Measurements from ENCODE around the gene DDX1.

DNA sequence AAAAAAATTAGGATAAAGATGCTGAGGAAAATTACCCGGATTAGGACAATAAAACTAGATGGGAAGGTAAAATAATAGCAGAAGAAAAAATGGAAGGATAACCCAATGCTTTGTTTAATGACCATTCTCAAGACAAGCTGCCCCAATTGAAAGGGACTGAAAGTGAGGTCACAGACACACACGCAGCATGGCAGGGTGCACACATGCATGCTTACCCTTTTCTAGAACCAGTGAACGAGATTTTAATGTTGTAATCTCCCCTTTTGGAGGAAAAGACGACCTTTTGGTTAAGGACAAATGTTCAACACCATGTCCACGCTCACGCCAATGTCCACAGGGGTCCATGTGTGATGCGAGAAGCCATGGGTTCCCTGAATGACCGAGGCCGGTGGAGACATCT lies 70.9 kb downstream of the DDX1 start:
- TF ChIP-seq, protein P1, sequence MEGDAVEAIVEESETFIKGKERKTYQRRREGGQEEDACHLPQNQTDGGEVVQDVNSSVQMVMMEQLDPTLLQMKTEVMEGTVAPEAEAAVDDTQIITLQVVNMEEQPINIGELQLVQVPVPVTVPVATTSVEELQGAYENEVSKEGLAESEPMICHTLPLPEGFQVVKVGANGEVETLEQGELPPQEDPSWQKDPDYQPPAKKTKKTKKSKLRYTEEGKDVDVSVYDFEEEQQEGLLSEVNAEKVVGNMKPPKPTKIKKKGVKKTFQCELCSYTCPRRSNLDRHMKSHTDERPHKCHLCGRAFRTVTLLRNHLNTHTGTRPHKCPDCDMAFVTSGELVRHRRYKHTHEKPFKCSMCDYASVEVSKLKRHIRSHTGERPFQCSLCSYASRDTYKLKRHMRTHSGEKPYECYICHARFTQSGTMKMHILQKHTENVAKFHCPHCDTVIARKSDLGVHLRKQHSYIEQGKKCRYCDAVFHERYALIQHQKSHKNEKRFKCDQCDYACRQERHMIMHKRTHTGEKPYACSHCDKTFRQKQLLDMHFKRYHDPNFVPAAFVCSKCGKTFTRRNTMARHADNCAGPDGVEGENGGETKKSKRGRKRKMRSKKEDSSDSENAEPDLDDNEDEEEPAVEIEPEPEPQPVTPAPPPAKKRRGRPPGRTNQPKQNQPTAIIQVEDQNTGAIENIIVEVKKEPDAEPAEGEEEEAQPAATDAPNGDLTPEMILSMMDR (IDR thresholded peaks at IDR 0.05): no peak
- no peak for TF ChIP-seq EZH2phosphoT487 (IDR thresholded peaks at IDR 0.05)

Data from neural progenitor cell (in vitro differentiated cells).